SU-DHL-6 (cell line): Measurements from ENCODE around the gene TIMM17B.

Experiments
- H2AFZ ChIP-seq: fragments of 200-600 bp; sonication (generic); 2 replicates; pipeline ENCODE4 v1.6.1; 2014; ENCODE audit warnings: low read depth, mild to moderate bottlenecking, moderate library complexity, mixed read lengths, antibody characterized with exemption, low read length; ENCODE audit not compliant: severe bottlenecking
- H3F3A ChIP-seq: fragments of 200-600 bp; shearing (Covaris generic); 2 replicates; pipeline ENCODE4 v1.6.0; 2016; ENCODE audit warnings: antibody characterized with exemption, mild to moderate bottlenecking; ENCODE audit not compliant: insufficient read depth
- H3K27ac ChIP-seq: fragments of 200-600 bp; sonication (generic); 2 replicates; pipeline ENCODE4 v1.5.1; 2016; ENCODE audit warnings: low read depth, mild to moderate bottlenecking, low read length, moderate library complexity, mixed read lengths
- H3K27me3 ChIP-seq: fragments of 200-600 bp; sonication (generic), shearing (Covaris generic); 2 replicates; pipeline ENCODE4 v1.6.0; 2014; ENCODE audit warnings: mild to moderate bottlenecking, low read length
- H3K36me3 ChIP-seq: fragments of 200-600 bp; sonication (generic); 2 replicates; pipeline ENCODE4 v1.6.1; 2014; ENCODE audit warnings: mild to moderate bottlenecking, low read length, mixed read lengths
- H3K4me2 ChIP-seq: fragments of 300-600, 200-600 bp; shearing (Covaris generic), sonication (generic); 2 replicates; pipeline ENCODE4 v1.6.0; 2014; ENCODE audit warnings: low read length, low read depth, mild to moderate bottlenecking; ENCODE audit not compliant: poor library complexity, severe bottlenecking
- H3K4me3 ChIP-seq: fragments of 200-600 bp; sonication (generic); 2 replicates; pipeline ENCODE4 v1.5.1; 2014; ENCODE audit warnings: antibody characterized with exemption, low read length, mild to moderate bottlenecking, mixed read lengths; ENCODE audit not compliant: insufficient read depth, poor library complexity, severe bottlenecking
- H3K79me2 ChIP-seq: fragments of 200-600 bp; sonication (generic); 2 replicates; pipeline ENCODE4 v1.6.1; 2014; ENCODE audit warnings: mild to moderate bottlenecking, low read length, moderate library complexity; ENCODE audit not compliant: insufficient read depth
- H3K9ac ChIP-seq: fragments of 200-600 bp; sonication (generic); 2 replicates; pipeline ENCODE4 v1.7.0; 2014; ENCODE audit warnings: mild to moderate bottlenecking, low read length
- H3K9me2 ChIP-seq: fragments of 200-600 bp; sonication (generic); replicated peaks from 2 replicates; pipeline ENCODE4 v1.6.1; 2014; ENCODE audit warnings: low read length; ENCODE audit not compliant: insufficient read depth
- H3K9me3 ChIP-seq: fragments of 200-600 bp; sonication (generic); 2 replicates; pipeline ENCODE4 v1.6.1; 2014; ENCODE audit warnings: low read length, mixed read lengths; ENCODE audit not compliant: insufficient read depth
- H4K20me1 ChIP-seq: fragments of 200-600 bp; sonication (generic); 2 replicates; pipeline ENCODE4 v1.6.1; 2014; ENCODE audit warnings: low read depth, mild to moderate bottlenecking, antibody characterized with exemption, low read length, moderate library complexity, mixed read lengths
- EZH2phosphoT487 ChIP-seq: fragments of 200-600 bp; sonication (generic), shearing (Covaris generic); conservative IDR thresholded peaks from 2 replicates; pipeline ENCODE4 v1.6.1; 2018; ENCODE audit warnings: mild to moderate bottlenecking, antibody characterized with exemption, low read length, moderate library complexity, mixed read lengths
- TF ChIP-seq, protein P1 (sequence below): fragments of 200-600 bp; sonication (generic); IDR thresholded peaks from one replicate; pipeline ENCODE4 v1.5.1; 2017; ENCODE audit warnings: antibody characterized with exemption, mild to moderate bottlenecking, low read length, moderate library complexity; ENCODE audit not compliant: insufficient read depth, poor library complexity, severe bottlenecking

The TIMM17B gene

DNA sequence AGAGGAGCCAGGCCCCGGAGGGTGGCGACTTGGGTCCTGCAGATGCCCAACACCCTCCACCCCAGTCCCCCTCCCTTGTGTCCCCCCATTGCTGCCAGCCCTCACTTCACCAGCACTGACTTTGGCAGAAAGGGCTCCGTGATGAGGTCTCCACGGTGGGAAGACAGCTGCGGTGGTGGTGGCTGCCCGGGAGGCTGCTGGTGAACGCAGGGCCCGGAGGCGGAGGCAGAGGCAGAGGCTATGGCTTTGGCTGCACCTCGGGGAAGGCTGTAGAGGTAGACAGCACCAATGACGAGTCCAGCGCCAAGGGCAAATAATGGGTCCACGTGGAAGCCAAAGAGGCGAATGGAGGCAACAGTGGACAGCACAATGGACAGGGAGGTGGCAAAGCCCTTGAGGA lies 7.1 kb upstream of the TIMM17B start:
- Histone ChIP-seq H3K4me2 (no peak overlapping the region), H3K4me3 (no peak overlapping the region), H3K79me2 (0 out of 2 replicates have a peak, but pooled peaks cover 1% of the 10 kb centered on the region), H3K27me3 (no peaks in the 10 kb centered on the region), H3K27ac (no peak overlapping the region), H4K20me1 (no peaks in the 10 kb centered on the region), H2AFZ (no peak overlapping the region), H3K36me3 (no peaks in the 10 kb centered on the region), H3K9ac (no peak overlapping the region), H3K9me3 (no peaks in the 10 kb centered on the region), H3K9me2 (no peaks in the 10 kb centered on the region), H3F3A (no peaks in the 10 kb centered on the region; the same call in 1 of the 2 replicates)
- TF ChIP-seq EZH2phosphoT487 = no peak
- TF ChIP-seq, protein P1, sequence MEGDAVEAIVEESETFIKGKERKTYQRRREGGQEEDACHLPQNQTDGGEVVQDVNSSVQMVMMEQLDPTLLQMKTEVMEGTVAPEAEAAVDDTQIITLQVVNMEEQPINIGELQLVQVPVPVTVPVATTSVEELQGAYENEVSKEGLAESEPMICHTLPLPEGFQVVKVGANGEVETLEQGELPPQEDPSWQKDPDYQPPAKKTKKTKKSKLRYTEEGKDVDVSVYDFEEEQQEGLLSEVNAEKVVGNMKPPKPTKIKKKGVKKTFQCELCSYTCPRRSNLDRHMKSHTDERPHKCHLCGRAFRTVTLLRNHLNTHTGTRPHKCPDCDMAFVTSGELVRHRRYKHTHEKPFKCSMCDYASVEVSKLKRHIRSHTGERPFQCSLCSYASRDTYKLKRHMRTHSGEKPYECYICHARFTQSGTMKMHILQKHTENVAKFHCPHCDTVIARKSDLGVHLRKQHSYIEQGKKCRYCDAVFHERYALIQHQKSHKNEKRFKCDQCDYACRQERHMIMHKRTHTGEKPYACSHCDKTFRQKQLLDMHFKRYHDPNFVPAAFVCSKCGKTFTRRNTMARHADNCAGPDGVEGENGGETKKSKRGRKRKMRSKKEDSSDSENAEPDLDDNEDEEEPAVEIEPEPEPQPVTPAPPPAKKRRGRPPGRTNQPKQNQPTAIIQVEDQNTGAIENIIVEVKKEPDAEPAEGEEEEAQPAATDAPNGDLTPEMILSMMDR = no peak

DNA sequence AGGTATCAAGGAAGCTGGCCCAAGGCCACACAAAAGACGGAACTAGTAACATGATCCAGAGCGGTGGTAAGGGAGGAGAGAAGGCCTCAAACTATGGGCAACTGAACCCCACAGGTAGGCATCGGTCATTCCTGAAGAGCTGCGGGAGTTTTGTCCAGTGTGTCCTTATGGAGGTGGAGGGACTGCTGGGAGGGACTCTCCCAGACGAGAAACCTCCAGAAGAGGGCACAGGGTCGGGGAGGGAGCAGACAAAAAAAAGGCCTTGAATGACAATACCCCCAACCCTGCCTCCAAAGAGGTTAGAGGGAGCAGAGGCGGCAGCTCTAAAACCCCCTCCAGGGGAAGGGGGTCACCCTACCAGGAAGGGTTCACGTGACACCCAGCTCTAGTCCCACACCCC lies 6.6 kb upstream of the TIMM17B start:
- no peaks in the 10 kb centered on the region for H3K36me3 ChIP-seq
- H3K27me3 ChIP-seq = no peaks in the 10 kb centered on the region
- no peaks in the 10 kb centered on the region; the same call in 1 of the 2 replicates for H3F3A ChIP-seq
- peaks cover 4% of the 10 kb centered on the region for H3K79me2 ChIP-seq
- H3K9me3 ChIP-seq = no peaks in the 10 kb centered on the region
- H4K20me1 ChIP-seq = no peaks in the 10 kb centered on the region
- TF ChIP-seq, protein P1 = no peak
- no peaks in the 10 kb centered on the region for H3K9me2 ChIP-seq
- H3K4me2 ChIP-seq = no peak overlapping the region
- H2AFZ ChIP-seq = no peak overlapping the region
- no peak overlapping the region for H3K27ac ChIP-seq
- no peak overlapping the region for H3K4me3 ChIP-seq
- H3K9ac ChIP-seq = no peak overlapping the region

DNA sequence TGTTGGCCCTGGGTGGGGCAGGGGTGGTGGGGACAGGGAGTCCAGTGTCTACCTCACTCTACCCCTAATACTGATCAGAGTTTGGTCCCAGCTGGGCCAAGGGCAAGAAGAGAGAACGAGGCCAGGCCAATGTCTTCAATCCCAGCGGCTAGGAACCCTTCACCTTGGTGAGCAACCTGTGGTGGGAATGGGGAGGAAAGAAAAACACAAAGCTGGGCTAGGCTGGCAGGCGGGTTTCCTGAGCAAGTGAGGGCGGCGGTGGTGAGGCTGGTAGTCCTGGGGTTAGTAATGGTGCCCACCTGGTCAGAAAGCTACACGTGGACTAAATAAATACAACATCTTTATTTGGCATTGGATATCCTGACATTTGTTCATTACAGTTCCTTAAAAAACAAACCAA lies 5.7 kb upstream of the TIMM17B start:
- Histone ChIP-seq H3K9me2 (no peaks in the 10 kb centered on the region), H3K27ac (no peak overlapping the region), H3F3A (peaks cover 2% of the 10 kb centered on the region), H3K4me2 (no peak overlapping the region), H2AFZ (no peak overlapping the region), H3K4me3 (no peak overlapping the region), H3K36me3 (no peaks in the 10 kb centered on the region), H4K20me1 (no peaks in the 10 kb centered on the region), H3K9ac (no peak overlapping the region), H3K27me3 (no peaks in the 10 kb centered on the region), H3K9me3 (no peaks in the 10 kb centered on the region), H3K79me2 (peaks cover 10% of the 10 kb centered on the region)
- TF ChIP-seq, protein P1 = no peak
- TF ChIP-seq EZH2phosphoT487 = no peak

DNA sequence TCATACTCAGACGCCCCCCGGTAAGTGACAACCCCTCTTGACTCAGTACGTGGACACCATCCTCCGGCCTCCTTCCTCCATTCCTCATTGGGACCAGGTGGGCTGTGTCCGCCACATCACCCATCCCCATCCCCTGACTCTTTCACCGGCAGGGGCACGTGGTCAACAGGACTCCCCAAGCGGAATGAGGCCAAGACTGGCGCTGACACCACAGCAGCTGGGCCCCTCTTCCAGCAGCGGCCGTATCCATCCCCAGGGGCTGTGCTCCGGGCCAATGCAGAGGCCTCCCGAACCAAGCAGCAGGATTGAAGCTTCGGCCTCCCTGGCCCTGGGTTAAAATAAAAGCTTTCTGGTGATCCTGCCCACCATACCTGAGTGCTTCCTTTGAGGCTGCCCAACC lies 5.2 kb upstream of the TIMM17B start:
- H3K27ac ChIP-seq = no peak overlapping the region
- no peak overlapping the region for H2AFZ ChIP-seq
- no peaks in the 10 kb centered on the region for H3K27me3 ChIP-seq
- H3K9me3 ChIP-seq = no peaks in the 10 kb centered on the region
- no peak overlapping the region for H3K9ac ChIP-seq
- no peaks in the 10 kb centered on the region for H3K36me3 ChIP-seq
- H3K4me2 ChIP-seq = no peak overlapping the region
- H3K4me3 ChIP-seq = no peak overlapping the region
- TF ChIP-seq EZH2phosphoT487 = no peak
- TF ChIP-seq, protein P1 = no peak
- no peaks in the 10 kb centered on the region for H4K20me1 ChIP-seq
- peaks cover 13% of the 10 kb centered on the region for H3K79me2 ChIP-seq
- H3K9me2 ChIP-seq = no peaks in the 10 kb centered on the region
- peaks cover 5% of the 10 kb centered on the region for H3F3A ChIP-seq
